Measurements from ENCODE around the gene MATK. TPM values are rescaled to one million over a fixed set of nuclear protein-coding genes. Genes with fewer than 3 reads are reported as not detected.

MATK gene
- total and polyA plus RNA-seq, 2 experiments from 2014 or later: 4.8 to 6.9 TPM

GRCh38 chr19:3793799-3794198, 7.6 kb upstream of the MATK start:
- no peak for TF ChIP-seq CTCF (IDR thresholded peaks at IDR 0.05; ENCODE audit: low read depth, low read length)
- Histone ChIP-seq H3K27ac (no peak overlapping the region), H3K27me3 (peaks cover 3% of the 10 kb centered on the region), H3K4me3 (no peak overlapping the region), H3K36me3 (no peaks in the 10 kb centered on the region), H3K4me1 (ENCODE audit: low read depth) (no peaks in the 10 kb centered on the region), H3K9me3 (ENCODE audit: low read depth) (no peaks in the 10 kb centered on the region)
- no peak for DNase-seq (ENCODE audit: low read depth in 1 of 2, low spot score in 1 of 2)

- Histone ChIP-seq H3K27me3 (peaks cover 3% of the 10 kb centered on the region), H3K4me3 (no peak overlapping the region), H3K4me1 (ENCODE audit: low read depth) (no peaks in the 10 kb centered on the region), H3K36me3 (no peaks in the 10 kb centered on the region), H3K9me3 (ENCODE audit: low read depth) (no peaks in the 10 kb centered on the region), H3K27ac (no peak overlapping the region)
- TF ChIP-seq CTCF (IDR thresholded peaks at IDR 0.05; ENCODE audit: low read depth, low read length): no peak
- DNase-seq (ENCODE audit: low read depth in 1 of 2, low spot score in 1 of 2): no peak
These were observed 5.9 kb upstream of the MATK start for GRCh38 chr19:3792114-3792513.

- Histone ChIP-seq H3K4me3 (no peak overlapping the region), H3K27me3 (peaks cover 12% of the 10 kb centered on the region), H3K27ac (no peak overlapping the region), H3K36me3 (no peaks in the 10 kb centered on the region), H3K9me3 (ENCODE audit: low read depth) (no peaks in the 10 kb centered on the region), H3K4me1 (ENCODE audit: low read depth) (no peaks in the 10 kb centered on the region)
- no peak for DNase-seq (ENCODE audit: low read depth in 1 of 2, low spot score in 1 of 2)
- TF ChIP-seq CTCF (IDR thresholded peaks at IDR 0.05; ENCODE audit: low read depth, low read length): no peak
These were observed 4.8 kb upstream of the MATK start for GRCh38 chr19:3790941-3791340.

- TF ChIP-seq CTCF (IDR thresholded peaks at IDR 0.05; ENCODE audit: low read depth, low read length): no peak
- no peak overlapping the region for H3K4me3 ChIP-seq
- no peaks in the 10 kb centered on the region for H3K36me3 ChIP-seq
- H3K4me1 ChIP-seq (ENCODE audit: low read depth): no peaks in the 10 kb centered on the region
- H3K27ac ChIP-seq: no peak overlapping the region
- peaks cover 19% of the 10 kb centered on the region for H3K27me3 ChIP-seq
- no peak for DNase-seq (ENCODE audit: low read depth in 1 of 2, low spot score in 1 of 2)
- no peaks in the 10 kb centered on the region for H3K9me3 ChIP-seq (ENCODE audit: low read depth)
These were observed 4.1 kb upstream of the MATK start for GRCh38 chr19:3790209-3790734.

GRCh38 chr19:3788996-3789778, 3.0 kb upstream of the MATK start:
- H3K27me3 ChIP-seq: peaks cover 30% of the 10 kb centered on the region
- no peak overlapping the region for H3K4me3 ChIP-seq
- H3K4me1 ChIP-seq (ENCODE audit: low read depth): no peaks in the 10 kb centered on the region
- no peaks in the 10 kb centered on the region for H3K36me3 ChIP-seq
- no peaks in the 10 kb centered on the region for H3K9me3 ChIP-seq (ENCODE audit: low read depth)
- TF ChIP-seq CTCF (IDR thresholded peaks at IDR 0.05; ENCODE audit: low read depth, low read length): no peak
- H3K27ac ChIP-seq: no peak overlapping the region
- no peak for DNase-seq (ENCODE audit: low read depth in 1 of 2, low spot score in 1 of 2)

Data from cardiac muscle cell (in vitro differentiated cells and primary cell).